SK-N-SH (cell line): ENCODE measurements around the gene POLR3H.

Source experiments
- MAX ChIP-seq: IDR thresholded peaks from 2 replicates; pipeline ENCODE4 v1.4.0; 2012; ENCODE audit warnings: low read depth
- MXI1 ChIP-seq: IDR thresholded peaks from 2 replicates; pipeline ENCODE4 v1.6.1; 2012; ENCODE audit warnings: mild to moderate bottlenecking, low read depth, low read length, improper control_type of control experiment
- NRF1 ChIP-seq: IDR thresholded peaks from 2 replicates; pipeline ENCODE4 v1.6.1; 2012; ENCODE audit warnings: low read depth, mild to moderate bottlenecking, low read length
- POLR2AphosphoS5 ChIP-seq: IDR thresholded peaks from 2 replicates; pipeline ENCODE4 v1.6.1; 2012; ENCODE audit warnings: low read depth, low read length
- RAD21 ChIP-seq: IDR thresholded peaks from 2 replicates; pipeline ENCODE4 v1.6.1; 2012; ENCODE audit warnings: mild to moderate bottlenecking, low read length
- REST ChIP-seq: IDR thresholded peaks from 2 replicates; pipeline ENCODE4 v1.6.1; 2012; ENCODE audit warnings: mild to moderate bottlenecking, low read depth, low read length, moderate library complexity
- SIN3A ChIP-seq: IDR thresholded peaks from 2 replicates; pipeline ENCODE4 v1.6.1; 2012; ENCODE audit warnings: low read depth, mild to moderate bottlenecking, low read length, moderate library complexity, borderline replicate concordance
- TCF12 ChIP-seq: IDR thresholded peaks from 2 replicates; pipeline ENCODE4 v1.4.0; 2012
- TF ChIP-seq, protein P1 (sequence below): fragments of 200-600 bp; sonication (generic); IDR thresholded peaks from 2 replicates; pipeline ENCODE4 v1.6.1; 2017; ENCODE audit warnings: antibody characterized with exemption, mild to moderate bottlenecking, moderate library complexity

GRCh38 chr22:41585898-41586297, 41.6 kb upstream of the POLR3H start:
- TF ChIP-seq POLR2AphosphoS5 (no peak), RAD21 (no peak), TCF12 (no peak), MXI1 (no peak), SIN3A (no peak), MAX (no peak), REST (no peak), NRF1 (no peak)
- TF ChIP-seq, protein P1, sequence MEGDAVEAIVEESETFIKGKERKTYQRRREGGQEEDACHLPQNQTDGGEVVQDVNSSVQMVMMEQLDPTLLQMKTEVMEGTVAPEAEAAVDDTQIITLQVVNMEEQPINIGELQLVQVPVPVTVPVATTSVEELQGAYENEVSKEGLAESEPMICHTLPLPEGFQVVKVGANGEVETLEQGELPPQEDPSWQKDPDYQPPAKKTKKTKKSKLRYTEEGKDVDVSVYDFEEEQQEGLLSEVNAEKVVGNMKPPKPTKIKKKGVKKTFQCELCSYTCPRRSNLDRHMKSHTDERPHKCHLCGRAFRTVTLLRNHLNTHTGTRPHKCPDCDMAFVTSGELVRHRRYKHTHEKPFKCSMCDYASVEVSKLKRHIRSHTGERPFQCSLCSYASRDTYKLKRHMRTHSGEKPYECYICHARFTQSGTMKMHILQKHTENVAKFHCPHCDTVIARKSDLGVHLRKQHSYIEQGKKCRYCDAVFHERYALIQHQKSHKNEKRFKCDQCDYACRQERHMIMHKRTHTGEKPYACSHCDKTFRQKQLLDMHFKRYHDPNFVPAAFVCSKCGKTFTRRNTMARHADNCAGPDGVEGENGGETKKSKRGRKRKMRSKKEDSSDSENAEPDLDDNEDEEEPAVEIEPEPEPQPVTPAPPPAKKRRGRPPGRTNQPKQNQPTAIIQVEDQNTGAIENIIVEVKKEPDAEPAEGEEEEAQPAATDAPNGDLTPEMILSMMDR: no peak
